HEK293 (cell line): ENCODE results near the gene KDM4C.
"Not testable (repeated sequence)": the region's sequence is repeated elsewhere in the genome, so short reads cannot be mapped to it uniquely, and the experiment has no call there.

Experiments used
- CTCF ChIA-PET: fragments of 350-600 bp; formaldehyde crosslinking; extraction: SDS; loops from one replicate; lab custom pipeline; 2021; ENCODE audit warnings: antibody characterized with exemption; lab: Yijun Ruan, JAX
- POLR2A ChIA-PET: fragments of 300-600 bp; formaldehyde crosslinking; extraction: SDS; loops from one replicate; lab custom pipeline; 2020; ENCODE audit warnings: antibody characterized with exemption, inconsistent platforms; lab: Yijun Ruan, JAX
- H3K27ac ChIP-seq: fragments of 200-500 bp; sonication (Bioruptor generic); 2 replicates; pipeline ENCODE4 v1.5.1; 2014; ENCODE audit warnings: low read depth, low read length, control low read depth, inconsistent platforms; ENCODE audit errors: extremely low read depth
- H3K36me3 ChIP-seq, 2 experiments: fragments of 200-500 bp in 1 of 2; sonication (Bioruptor generic) in 1 of 2; 1 replicate in 1 of 2; 2 replicates in 1 of 2; pipeline ENCODE4 v1.5.1; 2014 to 2017; ENCODE audit warnings: inconsistent platforms in 2 of 2, low read length in 2 of 2; ENCODE audit not compliant: control insufficient read depth in 2 of 2, insufficient read depth in 1 of 2
- H3K4me1 ChIP-seq: fragments of 200-500 bp; sonication (Bioruptor generic); 2 replicates; pipeline ENCODE4 v1.5.1; 2014; ENCODE audit warnings: mild to moderate bottlenecking, low read length, inconsistent platforms; ENCODE audit not compliant: control insufficient read depth, insufficient read depth
- H3K4me3 ChIP-seq: 2 replicates; pipeline ENCODE4 v1.5.1; 2011; ENCODE audit warnings: low read depth, mild to moderate bottlenecking, control low read depth, low read length, moderate library complexity
- H3K9me3 ChIP-seq: fragments of 200-500 bp; sonication (Bioruptor generic); 2 replicates; pipeline ENCODE4 v1.5.1; 2014; ENCODE audit warnings: low read depth, low read length, inconsistent platforms; ENCODE audit not compliant: control insufficient read depth, insufficient read depth
- KLF9 ChIP-seq: fragments of 450-650 bp; formaldehyde crosslinking; IDR thresholded peaks from 2 replicates; pipeline ENCODE4 v1.5.1; 2016; ENCODE audit warnings: missing biosample characterization, missing genetic modification characterization, low read depth
- PRDM1 ChIP-seq: fragments of 450-650 bp; formaldehyde crosslinking; IDR thresholded peaks from 2 replicates; pipeline ENCODE4; 2016; ENCODE audit warnings: missing biosample characterization, missing genetic modification characterization
- PRDM10 ChIP-seq: fragments of 450-650 bp; formaldehyde crosslinking; IDR thresholded peaks from 2 replicates; pipeline ENCODE4 v1.5.1; 2016; ENCODE audit warnings: missing biosample characterization, missing genetic modification characterization
- RBAK ChIP-seq: fragments of 450-650 bp; formaldehyde crosslinking; IDR thresholded peaks from 2 replicates; pipeline ENCODE4 v1.5.1; 2016; ENCODE audit warnings: missing biosample characterization, missing genetic modification characterization
- YY2 ChIP-seq: fragments of 450-650 bp; formaldehyde crosslinking; IDR thresholded peaks from 2 replicates; pipeline ENCODE4 v1.5.1; 2016; ENCODE audit warnings: missing biosample characterization, missing genetic modification characterization
- ZNF274 ChIP-seq, 2 experiments: fragments of 200-500 bp in 1 of 2; fragments of 450-650 bp in 1 of 2; sonication (Bioruptor generic) in 1 of 2; formaldehyde crosslinking in 1 of 2; IDR thresholded peaks; 2 replicates each; pipeline versions ENCODE4 v1.5.1 to v1.6.1; 2014 to 2016; ENCODE audit warnings: borderline replicate concordance in 1 of 2, inconsistent platforms in 1 of 2, low read length in 1 of 2, missing biosample characterization in 1 of 2, missing genetic modification characterization in 1 of 2
- ZNF37A ChIP-seq: fragments of 450-650 bp; IDR thresholded peaks from 2 replicates; pipeline ENCODE4 v1.5.1; 2018; ENCODE audit warnings: missing biosample characterization, missing genetic modification characterization
- ZNF48 ChIP-seq: fragments of 450-650 bp; formaldehyde crosslinking; IDR thresholded peaks from 2 replicates; pipeline ENCODE4 v1.5.1; 2016; ENCODE audit warnings: missing biosample characterization, missing genetic modification characterization
- ZNF596 ChIP-seq: fragments of 450-650 bp; IDR thresholded peaks from 2 replicates; pipeline ENCODE4 v1.5.0; 2018; ENCODE audit warnings: missing biosample characterization, mild to moderate bottlenecking, missing genetic modification characterization, moderate library complexity
- ZNF624 ChIP-seq: fragments of 450-650 bp; formaldehyde crosslinking; IDR thresholded peaks from 2 replicates; pipeline ENCODE4 v1.5.1; 2017; ENCODE audit warnings: missing biosample characterization, missing genetic modification characterization
- ZNF629 ChIP-seq: fragments of 450-650 bp; formaldehyde crosslinking; IDR thresholded peaks from 2 replicates; pipeline ENCODE4 v1.5.1; 2017; ENCODE audit warnings: missing biosample characterization, missing genetic modification characterization
- ZSCAN18 ChIP-seq: fragments of 450-650 bp; formaldehyde crosslinking; IDR thresholded peaks from 2 replicates; pipeline ENCODE4 v1.5.1; 2016; ENCODE audit warnings: missing biosample characterization, missing genetic modification characterization
- TF ChIP-seq, protein P1 (sequence below): fragments of 450-650 bp; formaldehyde crosslinking; IDR thresholded peaks from 2 replicates; pipeline ENCODE4 v1.5.1; 2017; ENCODE audit warnings: missing biosample characterization, missing genetic modification characterization

Gene KDM4C

GRCh38 chr9:7180247-7180646, 422.5 kb downstream of the KDM4C start:
- CTCF ChIA-PET: no interaction called here
- no peaks in the 10 kb centered on the region for H3K36me3 ChIP-seq
- no peaks in the 10 kb centered on the region for H3K4me1 ChIP-seq
- H3K4me3 ChIP-seq: no peak overlapping the region
- TF ChIP-seq KLF9 (tag by site-specific recombination) (no peak), RBAK (no peak)
- TF ChIP-seq, all 188 proteins: peak for 0
- Histone ChIP-seq H3K9me3 (no peaks in the 10 kb centered on the region), H3K27ac (no peak overlapping the region)
- POLR2A ChIA-PET: no interaction called here

DNA sequence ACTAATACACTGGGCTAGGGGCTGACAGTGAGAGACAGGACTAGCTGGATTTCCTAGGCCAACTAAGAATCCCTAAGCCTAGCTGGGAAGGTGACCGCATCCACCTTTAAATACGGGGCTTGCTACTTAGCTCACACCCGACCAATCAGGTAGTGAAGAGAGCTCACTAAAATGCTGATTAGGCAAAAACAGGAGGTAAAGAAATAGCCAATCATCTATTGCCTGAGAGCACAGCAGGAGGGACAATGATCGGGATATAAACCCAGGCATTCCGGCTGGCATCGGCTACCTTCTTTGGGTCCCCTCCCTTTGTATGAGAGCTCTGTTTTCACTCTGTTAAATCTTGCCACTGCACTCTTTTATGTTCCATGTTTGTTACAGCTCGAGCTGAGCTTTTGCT, 425.4 kb downstream of the KDM4C start:
- H3K36me3 ChIP-seq, POLR2A ChIA-PET, H3K9me3 ChIP-seq, H3K27ac ChIP-seq, H3K4me3 ChIP-seq, H3K4me1 ChIP-seq: not testable (repeated sequence)
- CTCF ChIA-PET: interaction anchor here (1.3 kb wide), 1 partner anchor 131 kb away, joined by 6 read pairs; no protein-coding TSS in a partner anchor

- no peak overlapping the region for H3K27ac ChIP-seq
- no peak overlapping the region for H3K4me3 ChIP-seq
- ChIA-PET POLR2A (no interaction called here), CTCF (interaction anchor here (0.9 to 1.8 kb wide), 8 partner anchors 9 to 281 kb away, joined by 3 to 10 read pairs (median 4); no protein-coding TSS in a partner anchor)
- no peaks in the 10 kb centered on the region for H3K9me3 ChIP-seq
- no peaks in the 10 kb centered on the region for H3K36me3 ChIP-seq
- H3K4me1 ChIP-seq: no peaks in the 10 kb centered on the region
- no peak for TF ChIP-seq ZNF37A (tag by site-specific recombination)
- 0 out of 2 replicates have a peak, but pooled peaks have one; percentile 22 for TF ChIP-seq PRDM1 (tag by site-specific recombination)
- TF ChIP-seq, all 188 proteins: peak for 1
These were observed 427.8 kb downstream of the KDM4C start for GRCh38 chr9:7185612-7186011.

GRCh38 chr9:7186175-7186574, 428.4 kb downstream of the KDM4C start:
- Histone ChIP-seq H3K9me3 (no peaks in the 10 kb centered on the region), H3K36me3 (no peaks in the 10 kb centered on the region), H3K4me3 (no peak overlapping the region), H3K4me1 (no peaks in the 10 kb centered on the region), H3K27ac (no peak overlapping the region)
- POLR2A ChIA-PET: no interaction called here
- no peak for TF ChIP-seq ZNF624 (tag by site-specific recombination)
- no peak for TF ChIP-seq ZNF629
- TF ChIP-seq ZNF596 (tag by site-specific recombination): no peak
- TF ChIP-seq ZNF48: no peak
- TF ChIP-seq, protein P1, sequence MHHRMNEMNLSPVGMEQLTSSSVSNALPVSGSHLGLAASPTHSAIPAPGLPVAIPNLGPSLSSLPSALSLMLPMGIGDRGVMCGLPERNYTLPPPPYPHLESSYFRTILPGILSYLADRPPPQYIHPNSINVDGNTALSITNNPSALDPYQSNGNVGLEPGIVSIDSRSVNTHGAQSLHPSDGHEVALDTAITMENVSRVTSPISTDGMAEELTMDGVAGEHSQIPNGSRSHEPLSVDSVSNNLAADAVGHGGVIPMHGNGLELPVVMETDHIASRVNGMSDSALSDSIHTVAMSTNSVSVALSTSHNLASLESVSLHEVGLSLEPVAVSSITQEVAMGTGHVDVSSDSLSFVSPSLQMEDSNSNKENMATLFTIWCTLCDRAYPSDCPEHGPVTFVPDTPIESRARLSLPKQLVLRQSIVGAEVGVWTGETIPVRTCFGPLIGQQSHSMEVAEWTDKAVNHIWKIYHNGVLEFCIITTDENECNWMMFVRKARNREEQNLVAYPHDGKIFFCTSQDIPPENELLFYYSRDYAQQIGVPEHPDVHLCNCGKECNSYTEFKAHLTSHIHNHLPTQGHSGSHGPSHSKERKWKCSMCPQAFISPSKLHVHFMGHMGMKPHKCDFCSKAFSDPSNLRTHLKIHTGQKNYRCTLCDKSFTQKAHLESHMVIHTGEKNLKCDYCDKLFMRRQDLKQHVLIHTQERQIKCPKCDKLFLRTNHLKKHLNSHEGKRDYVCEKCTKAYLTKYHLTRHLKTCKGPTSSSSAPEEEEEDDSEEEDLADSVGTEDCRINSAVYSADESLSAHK (tag by site-specific recombination): no peak
- TF ChIP-seq PRDM10 (tag by site-specific recombination): no peak
- TF ChIP-seq ZNF274 (IDR thresholded peaks at IDR 0.05; ENCODE audit: low read length): no peak
- TF ChIP-seq ZNF274 (tag by site-specific recombination; IDR thresholded peaks at IDR 0.05; ENCODE audit: borderline replicate concordance): no peak
- TF ChIP-seq YY2 (tag by site-specific recombination): no peak
- TF ChIP-seq ZSCAN18 (tag by site-specific recombination): no peak
- CTCF ChIA-PET: interaction anchor here (1.0 to 1.8 kb wide), 6 partner anchors 9 to 281 kb away, joined by 3 to 10 read pairs (median 5); no protein-coding TSS in a partner anchor
